GM18505 (cell line): ENCODE results near the gene S100A14.

Experiments
- ATAC-seq: cut with Tn5 transposase; IDR thresholded peaks from one replicate; pipeline ENCODE4 v1.9.1; 2021; ENCODE audit not compliant: unreplicated experiment
- POLR2A ChIP-seq: IDR thresholded peaks from 4 replicates; pipeline ENCODE4 v1.6.1; 2011; ENCODE audit warnings: borderline replicate concordance; ENCODE audit not compliant: insufficient read depth, insufficient read length; ENCODE audit errors: extremely low read depth

S100A14 gene

GRCh38 chr1:153567621-153568366 lies 48.3 kb downstream of the S100A14 start:
- no peak for ATAC-seq
- TF ChIP-seq POLR2A, result no peak

GRCh38 chr1:153566414-153567371 lies 49.4 kb downstream of the S100A14 start:
- peak; percentile 42 for ATAC-seq
- peak; percentile 4 for TF ChIP-seq POLR2A

- peak; percentile 22 for TF ChIP-seq POLR2A
- ATAC-seq, result peak; percentile 55
Observed at GRCh38 chr1:153565529-153566374, 50.4 kb downstream of the S100A14 start, which contains the start of gene S100A2. TSS of gene S100A2 (minus strand) at chr1:153565844. CDS start at chr1:153563877, 1,967 bp downstream.
